Neuronal stem cell (in vitro differentiated cells): ENCODE measurements around the gene RSPRY1.

Experiments
- DNase-seq: peaks from one replicate; pipeline ENCODE4 v3.0.0-alpha.2; 2013; ENCODE audit warnings: low spot score
- H2AFZ ChIP-seq: one replicate; pipeline ENCODE4 v1.6.1; 2013; ENCODE audit warnings: mild to moderate bottlenecking, low read length, inconsistent platforms
- H2AK5ac ChIP-seq: 2 replicates; pipeline ENCODE4 v1.6.1; 2013; ENCODE audit warnings: low read depth, mild to moderate bottlenecking, inconsistent platforms, low read length, moderate library complexity, mixed read lengths
- H2BK120ac ChIP-seq: 2 replicates; pipeline ENCODE4 v1.6.1; 2013; ENCODE audit warnings: low read depth, mild to moderate bottlenecking, inconsistent platforms, low read length, moderate library complexity, mixed read lengths
- H2BK12ac ChIP-seq: one replicate; pipeline ENCODE4 v1.6.1; 2013; ENCODE audit warnings: low read length, inconsistent platforms
- H2BK15ac ChIP-seq: 2 replicates; pipeline ENCODE4 v1.6.1; 2013; ENCODE audit warnings: mild to moderate bottlenecking, low read length, inconsistent platforms, mixed read lengths
- H2BK5ac ChIP-seq: one replicate; pipeline ENCODE4 v1.6.1; 2013; ENCODE audit warnings: inconsistent platforms, mild to moderate bottlenecking, low read length, moderate library complexity
- H3K14ac ChIP-seq: one replicate; pipeline ENCODE4 v1.6.1; 2013; ENCODE audit warnings: low read length, inconsistent platforms
- H3K18ac ChIP-seq: 2 replicates; pipeline ENCODE4 v1.6.1; 2013; ENCODE audit warnings: low read length, inconsistent platforms
- H3K23ac ChIP-seq: 2 replicates; pipeline ENCODE4 v1.6.1; 2013; ENCODE audit warnings: low read depth, mild to moderate bottlenecking, mixed read lengths, low read length, inconsistent platforms; ENCODE audit not compliant: poor library complexity
- H3K27ac ChIP-seq: replicated peaks from 3 replicates; pipeline ENCODE4 v1.5.1; 2013; ENCODE audit warnings: low read length, inconsistent platforms
- H3K27me3 ChIP-seq, 3 experiments: 2 replicates each; pipeline ENCODE4 v1.6.1; 2013; ENCODE audit warnings: low read length in 3 of 3, mild to moderate bottlenecking in 2 of 3, inconsistent platforms in 1 of 3, low read depth in 1 of 3, mixed read lengths in 1 of 3, moderate library complexity in 1 of 3; ENCODE audit not compliant: control insufficient read depth in 3 of 3, insufficient read depth in 3 of 3
- H3K36me3 ChIP-seq, 2 donors: replicated peaks in 1 of 2; 2 replicates each; pipeline ENCODE4 v1.6.1; 2013; ENCODE audit warnings: low read length in 2 of 2; ENCODE audit not compliant: control insufficient read depth in 2 of 2, insufficient read depth in 2 of 2
- H3K4ac ChIP-seq: 2 replicates; pipeline ENCODE4 v1.6.1; 2013; ENCODE audit warnings: inconsistent platforms, mild to moderate bottlenecking, low read length, moderate library complexity
- H3K4me1 ChIP-seq, 2 donors: 1 replicate in 1 of 2; 2 replicates in 1 of 2; pipeline ENCODE4 v1.6.1; 2013; ENCODE audit warnings: low read length in 2 of 2, low read depth in 1 of 2; ENCODE audit not compliant: control insufficient read depth in 2 of 2, insufficient read depth in 1 of 2
- H3K4me2 ChIP-seq: one replicate; pipeline ENCODE4 v1.6.1; 2013; ENCODE audit warnings: mild to moderate bottlenecking, low read length, inconsistent platforms; ENCODE audit not compliant: insufficient read depth, poor library complexity, severe bottlenecking
- H3K4me3 ChIP-seq, 2 donors: 2 replicates each; pipeline ENCODE4 v1.5.1; 2013; ENCODE audit warnings: low read length in 2 of 2, mild to moderate bottlenecking in 2 of 2, inconsistent platforms in 1 of 2, moderate library complexity in 1 of 2
- H3K79me1 ChIP-seq: one replicate; pipeline ENCODE4 v1.6.1; 2013; ENCODE audit warnings: low read depth, mild to moderate bottlenecking, inconsistent platforms, low read length, moderate library complexity
- H3K9ac ChIP-seq: one replicate; pipeline ENCODE4 v1.6.1; 2013; ENCODE audit warnings: mild to moderate bottlenecking, low read depth, low read length, inconsistent platforms; ENCODE audit not compliant: poor library complexity
- H3K9me3 ChIP-seq, 2 donors: replicated peaks in 1 of 2; 2 replicates each; pipeline versions ENCODE3 to v1.6.1; 2013; ENCODE audit warnings: low read length in 2 of 2, mild to moderate bottlenecking in 2 of 2, inconsistent platforms in 1 of 2, low read depth in 1 of 2, mixed read lengths in 1 of 2, moderate library complexity in 1 of 2; ENCODE audit not compliant: control insufficient read depth in 2 of 2, insufficient read depth in 1 of 2
- H4K8ac ChIP-seq: one replicate; pipeline ENCODE4 v1.6.1; 2013; ENCODE audit warnings: low read depth, mild to moderate bottlenecking, inconsistent platforms, low read length, moderate library complexity
- H4K91ac ChIP-seq: one replicate; pipeline ENCODE4 v1.6.1; 2013; ENCODE audit warnings: low read length, low read depth, mild to moderate bottlenecking, inconsistent platforms; ENCODE audit not compliant: poor library complexity
- WGBS, 2 donors: extraction: QIAGEN DNeasy Blood & Tissue Kit; methylation state at CpG; one replicate each; pipeline ENCODE4 v1.1.7; 2013; ENCODE audit warnings: missing lambda C conversion rate in 2 of 2, mixed read lengths in 1 of 2; ENCODE audit not compliant: insufficient read length in 2 of 2, insufficient replicate concordance in 1 of 2; ENCODE audit errors: extremely low coverage in 2 of 2; 5-methylcytosine and 5-hydroxymethylcytosine counted together

Gene RSPRY1

DNA sequence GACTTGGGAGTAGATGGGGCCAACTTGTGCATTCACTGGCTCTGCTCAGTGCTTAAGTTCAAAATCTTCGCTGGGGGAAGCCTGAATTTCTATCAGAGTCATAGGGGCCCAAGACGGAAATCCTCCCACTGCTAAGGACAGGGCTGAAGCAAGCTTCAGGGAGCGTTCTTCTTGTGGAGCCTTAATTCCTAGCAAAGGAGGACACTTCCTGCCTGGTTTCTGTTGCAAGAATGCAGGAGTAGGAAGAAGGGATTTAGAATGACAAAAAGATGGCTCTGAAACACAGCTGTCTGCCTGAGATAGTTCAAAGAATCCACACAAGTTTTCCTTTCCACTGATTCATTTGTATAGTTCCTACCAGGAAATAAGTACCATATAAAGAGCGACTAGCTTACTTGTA is 26.7 kb upstream of the RSPRY1 start:
- no peak overlapping the region for H2AFZ ChIP-seq
- H3K4me1 ChIP-seq, result no peaks in the 10 kb centered on the region
- H2BK15ac ChIP-seq, result no peak overlapping the region
- no peak overlapping the region for H2BK120ac ChIP-seq
- H3K18ac ChIP-seq, result no peak overlapping the region
- no peak overlapping the region for H2BK5ac ChIP-seq
- H3K9ac ChIP-seq, result no peak overlapping the region
- no peak overlapping the region for H3K14ac ChIP-seq
- H4K8ac ChIP-seq, result no peak overlapping the region
- H2AK5ac ChIP-seq, result no peak overlapping the region
- H3K27me3 ChIP-seq, result no peaks in the 10 kb centered on the region
- H3K4ac ChIP-seq, result no peak overlapping the region
- H3K9me3 ChIP-seq, result peaks cover 0 to 2% of the 10 kb centered on the region in 2 donors
- WGBS, 2 donors, result no CpG with 5 or more reads among the region's 4 CpGs
- H3K23ac ChIP-seq, result no peak overlapping the region
- H3K4me2 ChIP-seq, result no peak overlapping the region
- peak overlapping the region; percentile 1 for H3K27ac ChIP-seq
- H3K36me3 ChIP-seq, result peaks cover 15 to 93% of the 10 kb centered on the region in 2 donors
- no peak overlapping the region for H4K91ac ChIP-seq
- H3K79me1 ChIP-seq, result peaks cover 2% of the 10 kb centered on the region
- no peak for DNase-seq
- no peak overlapping the region for H3K4me3 ChIP-seq
- H2BK12ac ChIP-seq, result no peak overlapping the region

DNA sequence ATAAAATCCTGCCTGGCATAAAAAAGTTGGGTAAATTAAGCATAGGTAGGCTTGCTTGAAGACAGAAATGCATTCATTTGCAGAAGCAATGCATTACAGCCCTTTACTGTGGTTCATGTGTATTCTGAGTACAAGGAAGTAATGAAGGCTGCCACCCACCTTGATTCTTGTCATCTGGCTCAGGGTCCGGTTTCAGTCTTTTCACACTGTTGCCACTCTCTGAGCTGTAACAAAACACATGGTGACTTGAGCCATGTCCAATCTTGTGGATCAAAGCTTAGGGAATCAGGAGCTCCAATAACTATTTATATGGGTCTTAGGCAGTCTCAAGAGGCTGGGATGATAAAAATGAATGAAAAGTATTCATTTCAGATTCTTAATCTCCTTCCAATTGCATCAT is 22.3 kb upstream of the RSPRY1 start:
- Histone ChIP-seq H3K27ac (no peak overlapping the region), H3K18ac (no peak overlapping the region), H2AFZ (no peak overlapping the region), H2BK5ac (no peak overlapping the region), H3K79me1 (no peaks in the 10 kb centered on the region), H3K14ac (no peak overlapping the region), H2BK120ac (no peak overlapping the region), H3K9ac (no peak overlapping the region), H3K4me2 (no peak overlapping the region), H3K27me3 (no peaks in the 10 kb centered on the region), H4K91ac (no peak overlapping the region), H3K36me3 (peaks cover 24 to 85% of the 10 kb centered on the region in 2 donors), H2BK12ac (no peak overlapping the region), H3K23ac (no peak overlapping the region), H3K4me1 (peaks cover 0 to 4% of the 10 kb centered on the region in 2 donors), H3K4ac (no peak overlapping the region), H4K8ac (no peak overlapping the region), H3K4me3 (no peak overlapping the region), H3K9me3 (no peaks in the 10 kb centered on the region), H2BK15ac (no peak overlapping the region), H2AK5ac (no peak overlapping the region)
- no peak for DNase-seq
- WGBS, 2 donors, result no CpG with 5 or more reads among the region's 1 CpG

GRCh38 chr16:57165483-57165882 is 20.6 kb upstream of the RSPRY1 start:
- Histone ChIP-seq H2BK15ac (no peak overlapping the region), H2AK5ac (no peak overlapping the region), H2BK5ac (no peak overlapping the region), H3K18ac (no peak overlapping the region), H2BK120ac (no peak overlapping the region), H3K27me3 (no peaks in the 10 kb centered on the region), H2AFZ (no peak overlapping the region), H3K4me1 (peaks cover 2 to 16% of the 10 kb centered on the region in 2 donors), H3K9me3 (no peaks in the 10 kb centered on the region), H3K79me1 (no peaks in the 10 kb centered on the region), H3K4me2 (no peak overlapping the region), H4K8ac (no peak overlapping the region), H4K91ac (no peak overlapping the region), H3K4ac (no peak overlapping the region), H3K14ac (no peak overlapping the region), H3K23ac (no peak overlapping the region), H3K27ac (no peak overlapping the region), H3K4me3 (no peak overlapping the region), H3K36me3 (peaks cover 21 to 86% of the 10 kb centered on the region in 2 donors), H3K9ac (no peak overlapping the region), H2BK12ac (no peak overlapping the region)
- DNase-seq, result no peak
- no CpG with 5 or more reads among the region's 5 CpGs for WGBS, 2 donors

DNA sequence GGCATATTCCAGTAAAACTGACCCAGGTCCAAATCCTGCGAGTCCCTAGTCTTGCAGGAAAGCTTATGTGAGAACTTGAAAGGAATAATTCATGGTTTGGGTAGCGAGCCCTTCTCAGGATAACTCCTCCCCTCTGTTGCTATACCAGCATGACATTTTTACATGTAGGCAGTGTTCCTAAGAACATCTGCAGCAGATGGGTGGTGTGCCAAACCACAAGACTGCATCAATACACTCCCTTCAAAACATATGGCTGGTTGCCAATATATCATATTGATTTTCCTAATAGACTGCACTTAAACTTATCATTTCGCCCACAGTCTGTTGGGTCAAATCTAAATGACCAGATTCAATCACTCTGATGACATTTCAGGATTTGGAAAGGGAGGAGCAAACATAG is 20.2 kb upstream of the RSPRY1 start:
- H3K23ac ChIP-seq, result no peak overlapping the region
- no peak overlapping the region for H3K27ac ChIP-seq
- no peaks in the 10 kb centered on the region for H3K9me3 ChIP-seq
- no peak overlapping the region for H2AFZ ChIP-seq
- no peak overlapping the region for H4K91ac ChIP-seq
- no peaks in the 10 kb centered on the region for H3K79me1 ChIP-seq
- H2AK5ac ChIP-seq, result no peak overlapping the region
- H3K9ac ChIP-seq, result no peak overlapping the region
- no peak overlapping the region for H3K14ac ChIP-seq
- no CpG with 5 or more reads among the region's 3 CpGs for WGBS, 2 donors
- DNase-seq, result no peak
- H4K8ac ChIP-seq, result no peak overlapping the region
- H3K4me3 ChIP-seq, result no peak overlapping the region
- H3K4me1 ChIP-seq, result peaks cover 2 to 16% of the 10 kb centered on the region in 2 donors
- no peaks in the 10 kb centered on the region for H3K27me3 ChIP-seq
- H2BK12ac ChIP-seq, result no peak overlapping the region
- H3K4ac ChIP-seq, result no peak overlapping the region
- no peak overlapping the region for H2BK120ac ChIP-seq
- no peak overlapping the region for H3K4me2 ChIP-seq
- H2BK5ac ChIP-seq, result no peak overlapping the region
- H3K18ac ChIP-seq, result no peak overlapping the region
- H3K36me3 ChIP-seq, result peaks cover 21 to 86% of the 10 kb centered on the region in 2 donors
- no peak overlapping the region for H2BK15ac ChIP-seq
